Measurements from ENCODE around the gene CXCL1. TPM values are rescaled to one million over a fixed set of nuclear protein-coding genes. Genes with fewer than 3 reads are reported as not detected.

Gene CXCL1
- total and polyA plus RNA-seq, 3 donors from 2014 or later: 0.74 to 1.5 TPM; not detected in 1

- intact Hi-C loops (cut with DNase I; ENCODE audit: low total_unique reads): no loop called here
- H3K4me3 ChIP-seq: no peak within 1 kb of the TSS
- no peaks in the 10 kb centered on the region for H3K27me3 ChIP-seq
- peak; percentile 18 for DNase-seq
- no peaks in the 10 kb centered on the region for H3K9me3 ChIP-seq
- H3K4me1 ChIP-seq: no peaks in the 10 kb centered on the region
- H3K36me3 ChIP-seq (ENCODE audit: low read depth, missing control alignments): no peaks in the 10 kb centered on the region
- no peak within 1 kb of the TSS for H3K27ac ChIP-seq
- no peak for TF ChIP-seq POLR2A (IDR thresholded peaks at IDR 0.05)
- TF ChIP-seq, protein P1, sequence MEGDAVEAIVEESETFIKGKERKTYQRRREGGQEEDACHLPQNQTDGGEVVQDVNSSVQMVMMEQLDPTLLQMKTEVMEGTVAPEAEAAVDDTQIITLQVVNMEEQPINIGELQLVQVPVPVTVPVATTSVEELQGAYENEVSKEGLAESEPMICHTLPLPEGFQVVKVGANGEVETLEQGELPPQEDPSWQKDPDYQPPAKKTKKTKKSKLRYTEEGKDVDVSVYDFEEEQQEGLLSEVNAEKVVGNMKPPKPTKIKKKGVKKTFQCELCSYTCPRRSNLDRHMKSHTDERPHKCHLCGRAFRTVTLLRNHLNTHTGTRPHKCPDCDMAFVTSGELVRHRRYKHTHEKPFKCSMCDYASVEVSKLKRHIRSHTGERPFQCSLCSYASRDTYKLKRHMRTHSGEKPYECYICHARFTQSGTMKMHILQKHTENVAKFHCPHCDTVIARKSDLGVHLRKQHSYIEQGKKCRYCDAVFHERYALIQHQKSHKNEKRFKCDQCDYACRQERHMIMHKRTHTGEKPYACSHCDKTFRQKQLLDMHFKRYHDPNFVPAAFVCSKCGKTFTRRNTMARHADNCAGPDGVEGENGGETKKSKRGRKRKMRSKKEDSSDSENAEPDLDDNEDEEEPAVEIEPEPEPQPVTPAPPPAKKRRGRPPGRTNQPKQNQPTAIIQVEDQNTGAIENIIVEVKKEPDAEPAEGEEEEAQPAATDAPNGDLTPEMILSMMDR (IDR thresholded peaks at IDR 0.05): no peak
- 6 to 21% methylated on average over 8 to 22 of the region's 22 CpGs for WGBS, 2 donors
Observed at GRCh38 chr4:73853246-73853704, 15.9 kb upstream of the CXCL1 start, which contains the start of gene PF4V1. Gene PF4V1, plus strand, starts transcription at chr4:73853296. Its CDS starts 67 bp downstream, at chr4:73853363.

- H3K9me3 ChIP-seq: no peaks in the 10 kb centered on the region
- no peaks in the 10 kb centered on the region for H3K4me1 ChIP-seq
- WGBS, 2 donors: 21 to 23% methylated on average over 8 of the region's 8 CpGs
- no peak for DNase-seq
- intact Hi-C loops (cut with DNase I; ENCODE audit: low total_unique reads): no loop called here
- H3K36me3 ChIP-seq (ENCODE audit: low read depth, missing control alignments): no peaks in the 10 kb centered on the region
- H3K27me3 ChIP-seq: no peaks in the 10 kb centered on the region
- no peak overlapping the region for H3K4me3 ChIP-seq
- H3K27ac ChIP-seq: no peak overlapping the region
- TF ChIP-seq POLR2A (IDR thresholded peaks at IDR 0.05): no peak
- TF ChIP-seq, protein P1 (IDR thresholded peaks at IDR 0.05): no peak
Observed at GRCh38 chr4:73853718-73854473, 15.3 kb upstream of the CXCL1 start.

- intact Hi-C loops (cut with DNase I; ENCODE audit: low total_unique reads): no loop called here
- TF ChIP-seq, protein P1 (IDR thresholded peaks at IDR 0.05): no peak
- no peak for TF ChIP-seq POLR2A (IDR thresholded peaks at IDR 0.05)
Observed at GRCh38 chr4:73855406-73855805, 13.8 kb upstream of the CXCL1 start.

DNA sequence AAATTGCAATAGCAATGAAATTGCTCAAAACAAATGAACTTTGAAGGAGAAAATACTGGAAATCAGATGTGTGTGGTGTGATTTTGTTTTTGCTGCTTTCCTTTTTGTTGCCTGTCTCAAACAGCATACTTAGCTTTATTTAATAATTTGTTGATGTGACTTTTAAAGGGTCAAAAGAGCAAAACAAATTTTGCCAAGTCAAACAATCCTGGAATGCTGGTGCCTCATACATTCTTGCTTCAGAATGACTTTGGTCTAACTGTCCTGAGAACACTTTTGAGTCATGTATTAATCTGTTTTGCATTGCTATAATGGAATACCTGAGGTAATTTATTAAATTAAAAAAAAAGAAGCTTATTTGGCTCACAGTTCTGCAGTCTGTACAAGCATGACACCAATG lies 12.7 kb upstream of the CXCL1 start:
- TF ChIP-seq, protein P1 (IDR thresholded peaks at IDR 0.05): no peak
- no peak for TF ChIP-seq POLR2A (IDR thresholded peaks at IDR 0.05)
- no peaks in the 10 kb centered on the region for H3K9me3 ChIP-seq
- no peak for DNase-seq

More at GRCh38 chr4:73855406-73855805, 13.8 kb upstream of the CXCL1 start:
- WGBS, 2 donors: 81 to 88% methylated on average over 4 of the region's 4 CpGs
- Histone ChIP-seq H3K4me1 (no peaks in the 10 kb centered on the region), H3K9me3 (no peaks in the 10 kb centered on the region), H3K36me3 (ENCODE audit: low read depth, missing control alignments) (no peaks in the 10 kb centered on the region), H3K4me3 (no peak overlapping the region), H3K27me3 (no peaks in the 10 kb centered on the region), H3K27ac (no peak overlapping the region)
- no peak for DNase-seq

More for the DNA sequence above, 12.7 kb upstream of the CXCL1 start:
- H3K36me3 ChIP-seq (ENCODE audit: low read depth, missing control alignments): no peaks in the 10 kb centered on the region
- no peak overlapping the region for H3K27ac ChIP-seq
- intact Hi-C loops (cut with DNase I; ENCODE audit: low total_unique reads): no loop called here
- H3K4me1 ChIP-seq: no peaks in the 10 kb centered on the region
- H3K4me3 ChIP-seq: no peak overlapping the region
- no peaks in the 10 kb centered on the region for H3K27me3 ChIP-seq
